K562 (cell line): Measurements from ENCODE around the gene IDI1.

ENCODE experiments used
- CREB1 ChIP-seq, 2 experiments: sonication (generic) in 1 of 2; formaldehyde crosslinking in 1 of 2; IDR thresholded peaks; 2 replicates each; pipeline versions ENCODE4 v1.6.1 to v1.8.0; 2012 to 2022; ENCODE audit warnings: inconsistent platforms in 1 of 2, mild to moderate bottlenecking in 1 of 2, missing genetic modification reagents in 1 of 2, moderate library complexity in 1 of 2
- FOS ChIP-seq: IDR thresholded peaks from 3 replicates; pipeline ENCODE4 v1.6.1; 2011; ENCODE audit not compliant: insufficient read length; ENCODE audit errors: extremely low read depth
- GABPA ChIP-seq: fragments of 200-800 bp; sonication (Bioruptor generic); conservative IDR thresholded peaks from 2 replicates; pipeline ENCODE4 v1.6.1; 2016; ENCODE audit warnings: low read depth, missing genetic modification characterization, missing compliant biosample characterization
- MEF2D ChIP-seq: conservative IDR thresholded peaks from 2 replicates; pipeline ENCODE4 v1.6.1; 2016; ENCODE audit warnings: low read depth, missing genetic modification characterization, missing compliant biosample characterization
- SMARCA4 ChIP-seq: fragments of 450-650 bp; IDR thresholded peaks from 2 replicates; pipeline ENCODE4 v1.6.1; 2016
- SRF ChIP-seq, 2 experiments: fragments of 250-450, 450-650 bp in 1 of 2; sonication (Bioruptor Pico) in 1 of 2; sonication (generic) in 1 of 2; formaldehyde crosslinking; IDR thresholded peaks; 2 replicates each; pipeline versions ENCODE4 v1.5.0 to v1.5.1; 2020 to 2022; ENCODE audit warnings: mild to moderate bottlenecking in 1 of 2, missing genetic modification reagents in 1 of 2
- ZC3H8 ChIP-seq: fragments of 450-650 bp; IDR thresholded peaks from 2 replicates; pipeline ENCODE4 v1.6.1; 2017
- ZNF274 ChIP-seq: IDR thresholded peaks from 2 replicates; pipeline ENCODE4 v1.6.1; 2011; ENCODE audit warnings: low read depth, mild to moderate bottlenecking, low read length, moderate library complexity, borderline replicate concordance
- TF ChIP-seq, protein P1 (sequence below), 3 experiments: fragments of 200-800 bp in 1 of 3; fragments of 250-450 bp in 1 of 3; fragments of 450-650 bp in 1 of 3; sonication (Bioruptor Pico) in 1 of 3; sonication (Bioruptor generic) in 1 of 3; formaldehyde crosslinking in 1 of 3; IDR thresholded peaks; 2 replicates each; pipeline versions ENCODE4 v1.6.1 to v1.8.0; 2016 to 2022; ENCODE audit warnings: mild to moderate bottlenecking in 2 of 3, missing genetic modification characterization in 2 of 3, missing compliant biosample characterization in 1 of 3, moderate library complexity in 1 of 3

DNA sequence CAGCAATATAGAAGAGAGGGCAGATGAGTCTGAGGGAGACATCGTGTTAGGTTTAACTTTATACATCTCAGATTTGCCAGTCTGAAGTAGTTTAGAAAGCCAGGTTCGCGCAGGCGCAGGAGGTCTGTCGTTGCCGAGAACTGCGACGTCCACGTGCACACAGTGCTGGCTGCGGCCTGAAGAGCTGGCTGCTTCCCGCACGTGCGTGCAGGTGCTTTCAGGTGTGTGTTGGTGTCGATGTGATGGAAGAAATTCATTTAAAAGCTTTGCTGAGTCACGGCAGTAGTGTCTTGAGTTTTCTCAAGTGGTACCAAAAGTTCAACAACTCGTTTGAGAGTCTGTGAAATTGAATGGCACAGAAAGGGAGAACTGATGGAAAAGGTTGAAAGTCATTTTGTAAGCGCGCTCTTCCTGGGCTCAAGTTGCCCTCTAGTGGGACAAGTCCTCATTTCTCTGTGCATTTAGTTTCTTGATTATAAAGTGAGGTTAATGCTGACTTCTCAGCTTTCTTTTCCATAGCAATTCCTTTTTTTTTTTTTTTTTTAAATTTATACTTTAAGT lies 25.9 kb upstream of the IDI1 start:
- no peak for TF ChIP-seq FOS
- TF ChIP-seq MEF2D (tag): no peak
- no peak for TF ChIP-seq SRF (CRISPR knock-in tag; IDR thresholded peaks at IDR 0.05)
- TF ChIP-seq ZNF274: no peak
- no peak for TF ChIP-seq GABPA
- TF ChIP-seq CREB1 (IDR thresholded peaks at IDR 0.05): no peak
- TF ChIP-seq CREB1 (CRISPR knock-in tag; IDR thresholded peaks at IDR 0.05): no peak
- no peak for TF ChIP-seq SMARCA4
- no peak for TF ChIP-seq ZC3H8
- TF ChIP-seq, protein P1, sequence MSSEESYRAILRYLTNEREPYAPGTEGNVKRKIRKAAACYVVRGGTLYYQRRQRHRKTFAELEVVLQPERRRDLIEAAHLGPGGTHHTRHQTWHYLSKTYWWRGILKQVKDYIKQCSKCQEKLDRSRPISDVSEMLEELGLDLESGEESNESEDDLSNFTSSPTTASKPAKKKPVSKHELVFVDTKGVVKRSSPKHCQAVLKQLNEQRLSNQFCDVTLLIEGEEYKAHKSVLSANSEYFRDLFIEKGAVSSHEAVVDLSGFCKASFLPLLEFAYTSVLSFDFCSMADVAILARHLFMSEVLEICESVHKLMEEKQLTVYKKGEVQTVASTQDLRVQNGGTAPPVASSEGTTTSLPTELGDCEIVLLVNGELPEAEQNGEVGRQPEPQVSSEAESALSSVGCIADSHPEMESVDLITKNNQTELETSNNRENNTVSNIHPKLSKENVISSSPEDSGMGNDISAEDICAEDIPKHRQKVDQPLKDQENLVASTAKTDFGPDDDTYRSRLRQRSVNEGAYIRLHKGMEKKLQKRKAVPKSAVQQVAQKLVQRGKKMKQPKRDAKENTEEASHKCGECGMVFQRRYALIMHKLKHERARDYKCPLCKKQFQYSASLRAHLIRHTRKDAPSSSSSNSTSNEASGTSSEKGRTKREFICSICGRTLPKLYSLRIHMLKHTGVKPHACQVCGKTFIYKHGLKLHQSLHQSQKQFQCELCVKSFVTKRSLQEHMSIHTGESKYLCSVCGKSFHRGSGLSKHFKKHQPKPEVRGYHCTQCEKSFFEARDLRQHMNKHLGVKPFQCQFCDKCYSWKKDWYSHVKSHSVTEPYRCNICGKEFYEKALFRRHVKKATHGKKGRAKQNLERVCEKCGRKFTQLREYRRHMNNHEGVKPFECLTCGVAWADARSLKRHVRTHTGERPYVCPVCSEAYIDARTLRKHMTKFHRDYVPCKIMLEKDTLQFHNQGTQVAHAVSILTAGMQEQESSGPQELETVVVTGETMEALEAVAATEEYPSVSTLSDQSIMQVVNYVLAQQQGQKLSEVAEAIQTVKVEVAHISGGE (CRISPR knock-in tag; IDR thresholded peaks at IDR 0.05): no peak
